Stimulated activated CD4-positive, alpha-beta T cell treated with anti-CD3 and anti-CD28 coated beads, Interleukin-1b, Interleukin-23, amount 100 ng/mL, for 24 hours (primary cell): ENCODE measurements around the gene ESR1.
"Not testable (repeated sequence)": the region's sequence is repeated elsewhere in the genome, so short reads cannot be mapped to it uniquely, and the experiment has no call there.

Experiments
- DNase-seq, 4 experiments: peaks; one replicate each; pipeline ENCODE4 v3.0.0-alpha.2; 2020; ENCODE audit warnings: low read depth in 4 of 4, low spot score in 1 of 4

The ESR1 gene

GRCh38 chr6:152050451-152051195 lies 243.1 kb downstream of the ESR1 start:
- DNase-seq: no peak

DNA sequence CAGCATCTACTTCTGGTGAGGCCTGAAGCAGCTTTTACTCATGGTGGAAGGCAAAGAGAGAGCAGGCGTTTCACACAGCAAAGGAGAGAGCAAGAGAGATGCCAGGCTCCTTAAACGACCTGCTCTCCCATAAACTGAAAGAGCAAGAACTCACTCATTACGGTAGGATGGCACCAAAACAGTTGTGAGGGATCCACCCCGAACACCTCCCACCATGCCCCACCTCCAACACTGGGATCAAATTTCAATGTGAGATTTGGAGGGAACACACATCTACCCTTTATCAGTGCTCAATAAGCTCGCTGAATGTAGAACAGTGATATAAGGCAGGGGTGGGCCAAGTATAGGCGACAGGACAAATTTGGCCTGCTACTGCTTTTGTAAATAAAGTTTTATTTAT lies 244.6 kb downstream of the ESR1 start:
- no peak for DNase-seq

DNA sequence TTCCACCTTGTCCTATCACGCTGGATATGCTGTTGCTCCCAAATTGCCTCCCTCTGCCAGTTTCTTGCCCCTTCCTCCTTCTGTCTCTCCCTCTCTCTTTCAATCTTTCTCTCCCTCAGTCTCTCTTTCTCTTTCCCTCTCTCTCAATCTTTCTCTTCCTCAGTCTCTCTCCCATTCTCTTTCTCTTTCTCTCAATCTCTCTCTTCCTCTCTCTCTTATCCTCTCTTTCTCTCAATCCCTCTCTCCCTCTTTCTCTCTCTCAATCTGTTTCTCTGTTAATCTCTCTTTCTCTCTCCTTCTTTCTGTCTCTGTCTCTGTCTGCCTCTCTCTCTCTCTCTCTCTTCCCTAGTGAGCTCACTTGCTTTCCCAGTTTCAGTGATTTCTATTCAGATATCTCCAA lies 245.8 kb downstream of the ESR1 start:
- no peak for DNase-seq

DNA sequence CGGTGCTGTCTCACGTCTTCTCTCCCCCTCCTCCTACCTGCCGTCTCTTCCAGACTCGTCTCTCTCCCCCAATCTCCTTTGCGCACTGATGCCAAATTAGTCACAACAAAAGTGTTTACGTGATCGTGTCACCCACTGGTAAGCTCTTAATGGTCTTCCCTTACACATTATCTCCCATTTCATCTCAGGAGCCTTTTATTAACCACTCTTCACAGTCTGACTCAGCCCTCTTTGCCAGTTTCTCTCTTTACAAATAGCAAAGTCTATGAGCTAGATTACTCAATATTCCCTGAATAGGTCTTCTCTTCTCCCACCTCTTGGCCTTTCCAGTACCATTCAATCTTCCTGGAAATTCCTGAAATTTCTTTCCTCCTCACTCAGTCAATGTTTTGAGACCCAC lies 247.0 kb downstream of the ESR1 start:
- DNase-seq: no peak

- DNase-seq: no peak
These were observed 248.0 kb downstream of the ESR1 start for GRCh38 chr6:152055517-152055916.

- DNase-seq: no peak
These were observed 250.5 kb downstream of the ESR1 start for GRCh38 chr6:152057832-152058498.

GRCh38 chr6:152059909-152060308 lies 252.4 kb downstream of the ESR1 start:
- no peak for DNase-seq

DNA sequence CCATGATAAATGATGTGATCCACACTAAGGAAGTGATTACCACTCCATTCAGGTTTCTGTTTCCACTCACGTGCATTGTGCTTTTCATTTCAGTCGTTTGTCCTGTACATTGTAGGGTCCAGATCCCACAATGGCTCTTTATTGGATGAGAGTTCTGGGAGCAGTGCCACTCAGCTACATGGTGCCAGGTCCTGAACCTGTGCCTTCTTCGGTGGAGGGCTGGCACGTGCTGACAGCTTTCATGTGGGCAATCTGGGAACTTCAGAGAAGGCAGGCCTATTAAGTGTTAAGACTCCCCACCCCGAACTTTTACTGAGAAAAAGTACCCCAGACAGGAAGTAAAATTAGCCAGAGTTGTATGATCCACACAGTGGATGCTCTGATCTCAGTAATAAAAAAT lies 255.0 kb downstream of the ESR1 start:
- no peak for DNase-seq

DNA sequence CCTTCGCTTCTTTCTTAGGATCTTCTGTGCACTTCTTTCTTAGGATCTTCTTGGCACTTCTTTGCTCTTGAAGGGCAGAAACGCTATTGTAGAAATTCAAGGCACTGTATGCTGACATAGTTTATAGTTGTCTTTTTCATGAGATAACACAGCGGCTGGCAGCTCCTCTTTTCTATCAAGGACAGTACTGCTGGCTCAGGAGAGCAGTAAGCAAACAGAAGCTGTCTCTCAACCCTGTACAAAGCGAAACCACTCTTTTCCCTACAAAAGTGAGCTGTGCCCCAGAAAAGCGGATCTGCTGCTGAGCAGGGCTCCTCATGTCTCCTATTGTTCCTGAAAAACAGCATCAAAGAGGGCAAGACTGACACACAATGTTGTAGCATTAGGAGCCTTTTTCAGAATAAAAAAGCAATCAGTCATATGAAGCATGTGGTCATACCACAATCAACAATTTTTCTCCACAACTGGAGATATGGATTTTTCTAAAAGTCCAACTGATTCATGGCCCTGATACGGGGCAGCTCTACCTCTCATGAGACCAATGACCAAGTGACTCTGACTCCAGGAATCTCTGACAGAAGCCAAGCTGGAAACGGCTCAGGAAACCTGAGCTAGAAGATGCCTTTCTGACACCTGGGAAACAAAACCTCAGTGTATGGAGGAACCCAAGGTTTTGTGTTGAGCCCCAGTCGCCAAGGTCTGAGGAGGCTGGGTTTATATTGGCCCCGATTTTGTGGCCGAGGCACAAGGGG lies 255.9 kb downstream of the ESR1 start:
- DNase-seq: no peak

DNA sequence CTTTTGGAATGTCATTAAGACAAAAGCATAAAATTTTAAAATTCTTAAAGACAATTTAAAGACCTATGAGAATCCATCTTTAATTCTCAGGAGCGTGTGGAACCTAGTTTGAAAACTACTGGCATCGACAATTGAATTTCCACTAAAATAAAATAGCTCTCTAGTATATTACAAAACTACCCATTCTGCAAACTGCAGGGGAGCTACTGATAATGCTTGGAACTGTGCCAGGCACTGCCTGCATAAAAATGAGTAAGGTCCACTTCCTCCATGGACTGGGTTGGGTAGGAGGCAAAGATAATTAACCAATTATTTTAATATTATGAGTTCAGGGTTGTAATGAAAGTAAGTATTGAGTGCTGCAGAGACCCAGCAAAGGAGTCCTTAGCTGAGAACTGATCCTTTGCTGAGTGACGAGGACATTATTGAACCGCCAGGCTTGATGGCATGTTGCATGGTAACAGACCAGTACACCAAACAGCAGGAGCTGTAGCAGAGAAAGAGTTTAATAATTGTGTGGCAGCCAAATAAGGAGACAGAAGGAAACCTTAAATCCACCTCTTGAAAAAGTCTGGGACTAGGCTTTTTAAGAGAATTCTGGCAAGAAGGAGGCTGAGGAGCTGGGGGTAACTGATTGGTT lies 261.3 kb downstream of the ESR1 start:
- DNase-seq: no peak

GRCh38 chr6:152070556-152070955 lies 263.1 kb downstream of the ESR1 start:
- DNase-seq: no peak

DNA sequence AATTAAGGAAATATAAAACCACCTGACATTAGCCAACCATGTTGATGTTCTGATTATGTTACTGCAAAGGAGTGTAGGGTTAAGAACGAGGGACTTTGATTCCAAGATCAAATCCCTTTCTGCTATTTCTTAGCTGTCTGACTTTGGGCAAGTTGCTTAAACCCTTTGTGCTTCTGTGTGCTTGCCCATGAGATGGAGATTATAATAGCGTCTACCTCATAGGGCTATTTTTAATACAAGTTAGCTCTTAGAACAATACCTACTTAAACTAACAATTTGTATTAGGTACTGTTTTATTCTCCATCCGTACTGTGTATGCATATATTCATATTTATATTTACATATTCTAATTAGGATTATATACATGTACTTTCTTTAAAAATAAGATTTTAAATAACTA lies 263.8 kb downstream of the ESR1 start:
- no peak for DNase-seq

DNA sequence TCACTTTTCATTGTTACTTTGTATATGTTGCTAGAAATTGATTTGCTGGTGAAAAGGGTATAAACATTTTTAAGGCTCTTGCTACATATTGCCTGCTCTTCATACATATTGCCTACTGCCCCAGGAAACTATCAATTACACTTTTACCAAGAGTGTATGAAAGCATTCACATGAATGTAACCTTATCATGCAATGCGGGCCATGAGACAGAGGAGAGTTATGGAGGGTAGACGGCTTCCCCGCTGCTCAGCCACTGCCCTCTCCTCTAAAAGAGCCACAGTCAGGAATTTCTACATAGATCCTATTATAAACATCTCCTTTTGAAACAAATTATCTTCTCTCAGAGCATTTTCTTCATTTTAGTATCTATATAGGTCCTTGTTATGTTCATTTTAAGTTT lies 264.4 kb downstream of the ESR1 start:
- DNase-seq: no peak

- not testable (repeated sequence) for DNase-seq
These were observed 268.8 kb downstream of the ESR1 start for GRCh38 chr6:152076242-152076641.

- DNase-seq: no peak
These were observed 270.5 kb downstream of the ESR1 start for GRCh38 chr6:152078001-152078400.

GRCh38 chr6:152078804-152079203 lies 271.3 kb downstream of the ESR1 start:
- no peak for DNase-seq

- no peak for DNase-seq
These were observed 278.0 kb downstream of the ESR1 start for GRCh38 chr6:152085451-152085921.

GRCh38 chr6:152086223-152086873 lies 278.9 kb downstream of the ESR1 start:
- no peak for DNase-seq

GRCh38 chr6:152087096-152087495 lies 279.6 kb downstream of the ESR1 start:
- no peak for DNase-seq

DNA sequence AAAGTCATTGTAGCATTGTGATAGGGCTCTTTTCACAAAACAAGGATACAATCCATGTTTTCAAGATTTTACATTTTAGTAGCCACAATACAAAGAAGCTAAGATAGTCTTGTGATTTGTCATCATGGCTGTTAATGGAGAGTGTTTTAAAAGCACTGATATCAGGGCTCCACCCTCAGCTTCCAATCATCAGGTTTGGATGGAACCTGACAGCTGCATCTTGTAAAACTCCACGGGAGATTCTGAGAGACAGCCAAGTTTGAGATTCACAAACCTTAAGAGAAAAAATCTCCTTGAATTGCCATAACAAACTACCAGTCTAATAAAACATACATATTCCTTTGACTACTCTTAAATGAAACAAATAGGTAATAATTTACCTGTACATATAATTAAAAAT lies 280.2 kb downstream of the ESR1 start:
- no peak for DNase-seq

DNA sequence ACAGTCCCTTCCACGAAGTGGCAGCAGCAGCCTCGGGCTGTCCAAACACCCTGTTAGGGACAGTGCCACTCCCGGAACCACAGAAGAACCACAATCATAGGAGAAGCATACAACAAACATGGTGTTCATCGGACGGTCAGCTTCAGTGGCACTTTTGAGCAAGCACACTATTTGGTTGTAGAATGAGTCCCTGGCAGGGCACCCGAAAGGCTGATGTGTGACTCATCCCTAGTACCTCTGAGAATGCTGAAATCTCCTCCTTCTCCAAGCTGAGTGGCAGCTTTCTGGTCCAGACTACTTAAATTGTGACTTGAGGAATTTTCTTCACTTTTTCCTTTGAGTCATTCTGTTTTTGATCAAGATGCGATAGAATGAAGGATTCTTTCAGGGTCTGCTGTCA lies 282.5 kb downstream of the ESR1 start:
- DNase-seq: no peak
